T-helper 1 cell treated with Interleukin-12 subunit alpha and Interleukin-12 subunit beta and Interleukin-4 antibody, amounts not matched to agents 30 μg/mL and 1 μg/mL, for 36 hours (primary cell): ENCODE results near the gene ADGRL3.
"Not testable (repeated sequence)": the region's sequence is repeated elsewhere in the genome, so short reads cannot be mapped to it uniquely, and the experiment has no call there.

Source experiments
- H3K27ac Mint-ChIP-seq: one replicate; pipeline ENCODE4 v1.8.0; 2021; ENCODE audit warnings: mild to moderate bottlenecking, mixed read lengths
- H3K27me3 Mint-ChIP-seq: one replicate; pipeline ENCODE4 v1.8.0; 2021; ENCODE audit warnings: low read depth, mixed read lengths
- H3K36me3 Mint-ChIP-seq: one replicate; pipeline ENCODE4 v1.8.0; 2021; ENCODE audit warnings: low read depth, mixed read lengths
- H3K4me1 Mint-ChIP-seq: one replicate; pipeline ENCODE4 v1.8.0; 2021; ENCODE audit warnings: low read depth, mixed read lengths
- H3K4me3 Mint-ChIP-seq: one replicate; pipeline ENCODE4 v1.8.0; 2021; ENCODE audit warnings: mild to moderate bottlenecking, moderate library complexity, mixed read lengths
- H3K9me3 Mint-ChIP-seq: one replicate; pipeline ENCODE4 v1.8.0; 2021; ENCODE audit warnings: mixed read lengths

ADGRL3 gene

DNA sequence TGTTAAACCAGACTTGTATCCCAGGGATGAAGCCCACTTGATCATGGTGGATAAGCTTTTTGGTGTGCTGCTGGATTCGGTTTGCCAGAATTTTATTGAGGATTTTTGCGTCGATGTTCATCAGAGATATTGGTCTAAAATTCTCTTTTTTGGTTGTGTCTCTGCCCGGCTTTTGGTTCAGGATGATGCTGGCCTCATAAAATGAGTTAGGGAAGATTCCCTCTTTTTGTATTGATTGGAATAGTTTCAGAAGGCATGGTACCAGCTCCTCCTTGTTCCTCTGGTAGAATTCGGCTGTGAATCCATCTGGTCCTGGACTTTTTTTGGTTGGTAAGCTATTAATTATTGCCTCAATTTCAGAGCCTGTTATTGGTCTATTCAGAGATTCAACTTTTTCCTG lies 556.8 kb downstream of the ADGRL3 start:
- not testable (repeated sequence) for H3K36me3 Mint-ChIP-seq, H3K4me1 Mint-ChIP-seq, H3K4me3 Mint-ChIP-seq, H3K27ac Mint-ChIP-seq, H3K27me3 Mint-ChIP-seq
- peaks cover 12% of the 10 kb centered on the region for H3K9me3 Mint-ChIP-seq

DNA sequence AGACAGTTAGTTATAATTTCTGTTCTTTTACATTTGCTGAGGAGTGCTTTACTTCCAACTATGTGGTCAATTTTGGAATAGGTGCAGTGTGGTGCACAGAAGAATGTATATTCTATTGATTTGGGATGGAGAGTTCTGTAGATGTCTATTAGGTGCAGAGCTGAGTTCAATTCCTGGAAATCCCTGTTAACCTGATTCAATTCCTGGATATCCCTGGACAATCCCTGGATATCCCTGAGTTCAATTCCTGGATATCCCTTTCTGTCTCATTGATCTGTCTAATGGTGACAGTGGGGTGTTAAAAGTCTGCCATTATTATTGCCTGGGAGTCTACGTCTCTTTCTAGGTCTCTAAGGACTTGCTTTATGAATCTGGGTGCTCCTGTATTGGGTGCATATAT lies 557.9 kb downstream of the ADGRL3 start:
- H3K4me3 Mint-ChIP-seq, H3K4me1 Mint-ChIP-seq, H3K27me3 Mint-ChIP-seq, H3K27ac Mint-ChIP-seq, H3K36me3 Mint-ChIP-seq: not testable (repeated sequence)
- H3K9me3 Mint-ChIP-seq: peaks cover 12% of the 10 kb centered on the region

DNA sequence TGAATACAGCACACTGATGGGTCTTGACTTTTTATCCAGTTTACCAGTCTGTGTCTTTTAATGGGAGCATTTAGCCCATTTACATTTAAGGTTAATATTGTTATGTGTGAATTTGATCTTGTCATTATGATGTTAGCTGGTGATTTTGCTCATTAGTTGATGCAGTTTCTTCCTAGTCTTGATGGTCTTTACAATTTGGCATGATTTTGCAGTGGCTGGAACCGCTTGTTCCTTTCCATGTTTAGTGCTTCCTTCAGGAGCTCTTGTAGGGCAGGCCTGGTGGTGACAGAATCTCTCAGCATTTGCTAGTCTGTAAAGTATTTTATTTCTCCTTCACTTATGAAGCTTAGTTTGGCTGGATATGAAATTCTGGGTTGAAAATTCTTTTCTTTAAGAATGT lies 558.5 kb downstream of the ADGRL3 start:
- H3K4me3 Mint-ChIP-seq, H3K27me3 Mint-ChIP-seq, H3K4me1 Mint-ChIP-seq, H3K27ac Mint-ChIP-seq, H3K36me3 Mint-ChIP-seq: not testable (repeated sequence)
- H3K9me3 Mint-ChIP-seq: peaks cover 12% of the 10 kb centered on the region

DNA sequence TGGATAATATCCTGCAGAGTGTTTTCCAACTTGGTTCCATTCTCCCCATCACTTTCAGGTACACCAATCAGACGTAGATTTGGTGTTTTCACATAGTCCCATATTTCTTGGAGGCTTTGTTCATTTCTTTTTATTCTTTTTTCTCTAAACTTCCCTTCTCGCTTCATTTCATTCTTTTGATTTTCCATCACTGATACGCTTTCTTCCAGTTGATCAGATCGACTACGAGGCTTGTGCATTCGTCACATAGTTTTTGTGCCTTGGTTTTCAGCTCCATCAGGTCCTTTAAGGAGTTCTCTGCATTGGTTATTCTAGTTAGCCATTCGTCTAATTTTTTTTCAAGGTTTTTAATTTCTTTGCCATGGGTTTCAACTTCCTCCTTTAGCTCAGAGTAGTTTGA lies 559.1 kb downstream of the ADGRL3 start:
- not testable (repeated sequence) for H3K36me3 Mint-ChIP-seq, H3K27me3 Mint-ChIP-seq, H3K27ac Mint-ChIP-seq, H3K4me3 Mint-ChIP-seq, H3K4me1 Mint-ChIP-seq
- H3K9me3 Mint-ChIP-seq: peaks cover 12% of the 10 kb centered on the region

DNA sequence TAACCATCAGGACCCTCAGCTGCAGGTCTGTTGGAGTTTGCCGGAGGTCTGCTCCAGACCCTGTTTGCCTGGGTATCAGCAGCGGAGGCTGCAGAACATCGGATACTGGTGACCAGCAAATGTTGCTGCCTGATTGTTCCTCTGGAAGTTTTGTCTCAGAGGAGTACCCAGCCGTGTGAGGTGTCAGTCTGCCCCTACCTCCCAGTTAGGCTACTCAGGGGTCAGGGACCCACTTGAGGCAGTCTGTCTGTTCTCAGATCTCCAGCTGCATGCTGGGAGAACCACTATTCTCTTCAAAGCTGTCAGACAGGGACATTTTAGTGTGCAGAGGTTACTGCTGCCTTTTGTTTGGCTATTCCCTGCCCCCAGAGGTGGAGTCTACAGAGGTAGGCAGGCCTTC lies 559.8 kb downstream of the ADGRL3 start:
- not testable (repeated sequence) for H3K27me3 Mint-ChIP-seq, H3K4me3 Mint-ChIP-seq, H3K4me1 Mint-ChIP-seq, H3K36me3 Mint-ChIP-seq, H3K27ac Mint-ChIP-seq
- H3K9me3 Mint-ChIP-seq: peaks cover 12% of the 10 kb centered on the region

DNA sequence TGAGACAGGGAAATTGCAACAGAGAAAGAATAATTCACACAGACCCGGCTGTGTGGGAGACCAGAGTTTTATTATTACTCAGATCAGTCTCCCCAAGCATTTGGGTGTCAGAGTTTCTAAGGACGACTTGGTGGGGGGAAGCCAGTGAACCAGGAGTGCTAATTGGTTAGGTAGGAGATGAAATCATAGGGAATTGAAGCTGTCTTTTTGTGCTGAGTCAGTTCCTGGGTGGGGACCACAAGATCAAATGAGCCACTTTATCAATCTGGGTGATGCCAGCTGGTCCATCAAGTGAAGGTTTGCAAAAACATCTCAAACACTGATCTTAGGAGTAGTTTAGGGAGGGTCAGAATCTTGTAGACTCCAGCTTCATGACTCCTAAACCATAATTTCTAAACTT lies 560.7 kb downstream of the ADGRL3 start:
- Mint-ChIP-seq H3K9me3 (peaks cover 13% of the 10 kb centered on the region), H3K4me1 (no peaks in the 10 kb centered on the region), H3K36me3 (no peaks in the 10 kb centered on the region), H3K27me3 (no peaks in the 10 kb centered on the region), H3K27ac (no peak overlapping the region), H3K4me3 (no peak overlapping the region)

DNA sequence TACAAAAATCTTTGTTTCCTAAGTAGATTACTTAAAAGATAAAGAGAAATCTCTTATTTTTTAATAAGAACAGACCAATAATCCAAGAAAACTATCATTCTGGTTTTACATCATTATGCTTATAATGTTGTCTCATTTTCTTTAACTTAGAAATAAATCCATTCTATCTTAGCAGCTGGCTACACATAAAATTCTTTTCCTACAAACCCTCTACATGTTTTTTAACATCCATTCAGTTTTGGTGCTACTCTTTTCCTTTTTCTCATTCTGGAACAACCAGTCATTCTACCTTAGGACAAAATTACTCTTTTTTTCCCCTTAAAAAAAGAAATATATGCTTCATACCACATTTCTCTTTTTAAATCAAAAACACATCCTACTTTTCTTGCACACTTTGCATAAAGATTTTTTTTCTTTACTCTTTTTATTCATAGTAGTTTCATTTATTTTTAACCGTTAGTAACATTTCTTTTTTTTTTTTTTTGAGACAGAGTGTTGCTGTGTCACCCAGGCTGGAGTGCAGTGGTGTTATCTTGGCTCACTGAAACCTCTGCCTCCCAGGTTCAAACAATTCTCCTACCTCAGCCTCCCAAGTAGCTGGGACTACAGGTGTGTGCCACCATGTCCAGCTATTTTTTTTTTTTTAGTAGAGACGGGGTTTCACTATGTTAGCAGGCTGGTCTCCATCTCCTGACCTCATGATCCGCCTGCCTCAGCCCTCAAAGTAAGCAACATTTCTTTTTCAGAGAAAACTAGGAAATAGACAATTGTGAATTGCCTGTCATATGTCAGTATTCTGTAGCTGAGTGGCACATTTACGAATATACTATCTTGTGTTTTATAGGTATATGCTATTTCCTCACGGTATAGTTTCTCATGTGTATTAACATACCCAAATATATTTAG lies 562.8 kb downstream of the ADGRL3 start:
- peaks cover 30% of the 10 kb centered on the region for H3K9me3 Mint-ChIP-seq
- H3K27me3 Mint-ChIP-seq: no peaks in the 10 kb centered on the region
- no peaks in the 10 kb centered on the region for H3K4me1 Mint-ChIP-seq
- no peaks in the 10 kb centered on the region for H3K36me3 Mint-ChIP-seq
- H3K4me3 Mint-ChIP-seq: no peak overlapping the region
- H3K27ac Mint-ChIP-seq: no peak overlapping the region

DNA sequence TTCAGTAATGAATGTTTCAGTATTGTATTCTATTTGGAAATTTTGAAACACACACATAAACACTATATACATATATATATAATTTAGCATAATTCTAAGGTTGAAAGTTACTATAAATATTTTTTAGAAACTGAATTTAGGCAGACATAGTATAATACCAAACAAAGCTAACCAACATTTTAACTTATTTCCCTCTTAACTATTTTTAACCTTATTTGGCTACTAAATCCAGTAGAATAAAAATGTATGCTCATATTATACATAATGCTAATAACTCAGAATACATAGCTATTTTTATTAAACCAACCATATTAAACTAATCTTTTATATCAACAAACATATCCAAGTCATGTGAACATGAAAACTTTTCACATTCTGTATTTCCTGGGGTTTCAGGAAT lies 563.6 kb downstream of the ADGRL3 start:
- Mint-ChIP-seq H3K36me3 (no peaks in the 10 kb centered on the region), H3K9me3 (peaks cover 26% of the 10 kb centered on the region), H3K27me3 (no peaks in the 10 kb centered on the region), H3K27ac (no peak overlapping the region), H3K4me3 (no peak overlapping the region), H3K4me1 (no peaks in the 10 kb centered on the region)

DNA sequence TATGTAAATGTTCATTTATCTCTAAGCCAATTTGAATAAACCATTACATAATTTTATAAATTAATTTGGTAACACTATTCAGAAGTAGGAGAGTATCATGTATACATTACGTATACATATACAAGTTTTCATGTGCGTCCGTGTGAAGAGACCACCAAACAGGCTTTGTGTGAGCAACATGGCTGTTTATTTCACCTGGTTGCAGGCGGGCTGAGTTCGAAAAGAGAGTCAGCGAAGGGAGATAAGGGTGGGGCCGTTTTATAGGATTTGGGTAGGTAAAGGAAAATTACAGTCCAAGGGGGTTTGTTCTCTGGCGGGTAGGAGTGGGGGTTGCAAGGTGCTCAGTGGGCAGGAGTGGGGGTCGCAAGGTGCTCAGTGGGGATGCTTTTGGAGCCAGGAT lies 564.0 kb downstream of the ADGRL3 start:
- peaks cover 22% of the 10 kb centered on the region for H3K9me3 Mint-ChIP-seq
- not testable (repeated sequence) for H3K4me1 Mint-ChIP-seq, H3K27ac Mint-ChIP-seq, H3K36me3 Mint-ChIP-seq, H3K4me3 Mint-ChIP-seq, H3K27me3 Mint-ChIP-seq

DNA sequence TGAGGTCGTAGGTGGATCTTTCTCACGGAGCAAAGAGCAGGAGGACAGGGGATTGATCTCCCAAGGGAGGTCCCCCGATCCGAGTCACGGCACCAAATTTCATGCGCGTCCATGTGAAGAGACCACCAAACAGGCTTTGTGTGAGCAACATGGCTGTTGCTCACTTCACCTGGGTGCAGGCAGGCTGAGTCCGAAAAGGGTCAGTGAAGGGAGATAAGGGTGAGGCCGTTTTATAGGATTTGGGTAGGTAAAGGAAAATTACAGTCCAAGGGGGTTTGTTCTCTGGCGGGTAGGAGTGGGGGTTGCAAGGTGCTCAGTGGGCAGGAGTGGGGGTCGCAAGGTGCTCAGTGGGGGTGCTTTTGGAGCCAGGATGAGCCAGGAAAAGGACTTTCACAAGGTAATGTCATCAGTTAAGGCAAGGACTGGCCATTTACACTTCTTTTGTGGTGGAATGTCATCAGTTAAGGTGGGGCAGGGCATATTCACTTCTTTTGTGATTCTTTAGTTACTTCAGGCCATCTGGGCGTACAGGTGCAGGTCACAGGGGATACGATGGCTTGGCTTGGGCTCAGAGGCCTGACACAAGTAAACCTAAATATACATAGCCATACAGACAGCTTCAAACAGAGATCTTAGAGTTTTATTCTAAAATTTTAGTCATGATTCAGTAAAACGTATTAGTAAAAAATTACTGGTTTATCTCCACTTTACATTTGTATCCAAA lies 569.5 kb downstream of the ADGRL3 start:
- not testable (repeated sequence) for H3K36me3 Mint-ChIP-seq, H3K4me3 Mint-ChIP-seq, H3K27me3 Mint-ChIP-seq, H3K27ac Mint-ChIP-seq, H3K4me1 Mint-ChIP-seq
- peaks cover 22% of the 10 kb centered on the region for H3K9me3 Mint-ChIP-seq

DNA sequence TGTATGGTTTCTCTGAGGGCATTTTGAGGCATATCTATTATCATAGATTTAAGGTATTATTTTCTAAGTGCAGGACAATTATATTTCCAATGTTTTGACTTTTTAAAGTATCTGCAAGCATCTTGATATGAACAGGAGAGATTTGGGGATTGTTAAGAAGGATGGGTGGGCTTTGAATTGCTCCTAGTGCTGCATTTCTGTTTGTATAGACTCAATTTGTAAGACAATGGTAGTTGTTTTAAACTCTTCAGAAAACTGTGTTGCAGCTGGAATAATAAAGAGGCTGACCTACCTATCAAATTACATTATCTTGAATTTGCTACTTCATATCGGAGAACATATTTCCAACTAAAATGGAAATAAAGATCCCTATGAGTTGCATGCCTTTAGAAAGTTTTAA lies 570.3 kb downstream of the ADGRL3 start:
- no peaks in the 10 kb centered on the region for H3K36me3 Mint-ChIP-seq
- H3K27ac Mint-ChIP-seq: no peak overlapping the region
- H3K27me3 Mint-ChIP-seq: no peaks in the 10 kb centered on the region
- no peaks in the 10 kb centered on the region for H3K4me1 Mint-ChIP-seq
- H3K4me3 Mint-ChIP-seq: no peak overlapping the region
- H3K9me3 Mint-ChIP-seq: peaks cover 22% of the 10 kb centered on the region

DNA sequence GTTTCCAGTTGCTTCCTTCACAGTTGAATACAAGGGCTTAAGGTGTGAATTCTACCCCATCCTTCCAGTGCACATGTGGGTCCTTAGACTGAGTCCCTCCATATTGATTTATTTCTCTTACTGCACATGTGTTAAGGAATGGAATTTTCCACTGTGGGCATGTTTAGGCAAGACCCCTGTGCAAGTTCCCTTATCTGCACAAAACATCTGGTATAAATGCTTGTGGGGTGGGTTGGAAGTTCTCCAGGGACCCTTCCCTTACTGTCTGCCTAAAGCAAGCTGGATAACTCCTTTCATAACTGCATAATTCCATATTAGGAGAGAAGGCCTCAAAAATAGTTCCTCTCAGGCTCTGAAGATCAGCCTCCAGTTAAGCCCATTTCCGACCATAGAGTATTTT lies 570.9 kb downstream of the ADGRL3 start:
- no peak overlapping the region for H3K4me3 Mint-ChIP-seq
- H3K36me3 Mint-ChIP-seq: no peaks in the 10 kb centered on the region
- H3K9me3 Mint-ChIP-seq: peaks cover 18% of the 10 kb centered on the region
- no peaks in the 10 kb centered on the region for H3K4me1 Mint-ChIP-seq
- no peaks in the 10 kb centered on the region for H3K27me3 Mint-ChIP-seq
- H3K27ac Mint-ChIP-seq: no peak overlapping the region

DNA sequence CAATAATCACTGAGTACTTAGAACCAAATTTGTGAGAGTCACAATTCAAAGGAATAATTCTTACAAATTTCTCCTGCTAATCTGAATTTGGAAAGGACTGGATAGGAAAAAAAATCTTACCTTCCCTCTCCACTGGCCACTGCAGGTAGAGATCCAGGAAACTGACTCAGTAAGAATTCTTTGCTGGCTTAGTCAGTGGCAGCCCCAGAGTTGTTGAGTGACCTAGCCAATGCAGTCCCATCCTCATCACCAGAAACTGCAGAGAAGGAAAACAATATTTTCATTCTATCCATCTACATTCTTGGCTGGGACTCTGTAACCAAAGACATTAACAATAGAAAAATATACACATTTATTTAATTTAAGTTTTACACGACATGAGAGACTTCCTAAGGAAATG lies 572.0 kb downstream of the ADGRL3 start:
- H3K36me3 Mint-ChIP-seq: no peaks in the 10 kb centered on the region
- no peaks in the 10 kb centered on the region for H3K4me1 Mint-ChIP-seq
- no peak overlapping the region for H3K4me3 Mint-ChIP-seq
- no peaks in the 10 kb centered on the region for H3K27me3 Mint-ChIP-seq
- no peak overlapping the region for H3K27ac Mint-ChIP-seq
- H3K9me3 Mint-ChIP-seq: peaks cover 8% of the 10 kb centered on the region

DNA sequence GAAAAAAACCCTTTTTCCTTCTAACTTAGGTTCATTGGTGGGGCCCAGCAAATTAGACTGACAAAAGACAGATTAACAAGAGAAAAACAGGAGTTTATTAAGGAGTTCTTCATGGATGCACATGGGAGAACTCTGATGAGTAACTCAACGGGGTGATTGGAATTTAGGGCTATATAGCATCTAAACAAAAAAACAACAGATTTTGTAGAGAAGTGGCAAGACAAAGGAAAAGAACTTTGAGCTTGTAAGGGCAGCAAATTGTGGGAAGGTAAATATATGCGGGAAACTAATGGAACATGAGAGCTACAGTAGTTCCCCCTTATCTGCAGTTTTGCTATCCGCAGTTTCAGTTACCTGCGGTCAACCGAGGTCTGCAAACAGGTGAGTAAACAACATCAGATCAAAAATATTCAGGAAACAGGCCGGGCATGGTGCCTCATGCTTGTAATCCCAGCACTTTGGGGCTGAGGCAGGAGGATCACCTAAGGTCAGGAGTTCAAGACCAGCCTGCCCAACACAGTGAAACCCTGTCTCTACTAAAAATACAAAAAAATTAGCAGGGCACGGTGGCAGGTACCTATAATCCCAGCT lies 573.6 kb downstream of the ADGRL3 start:
- Mint-ChIP-seq H3K4me3 (no peak overlapping the region), H3K36me3 (no peaks in the 10 kb centered on the region), H3K27me3 (no peaks in the 10 kb centered on the region), H3K9me3 (peaks cover 3% of the 10 kb centered on the region), H3K4me1 (no peaks in the 10 kb centered on the region), H3K27ac (no peak overlapping the region)

DNA sequence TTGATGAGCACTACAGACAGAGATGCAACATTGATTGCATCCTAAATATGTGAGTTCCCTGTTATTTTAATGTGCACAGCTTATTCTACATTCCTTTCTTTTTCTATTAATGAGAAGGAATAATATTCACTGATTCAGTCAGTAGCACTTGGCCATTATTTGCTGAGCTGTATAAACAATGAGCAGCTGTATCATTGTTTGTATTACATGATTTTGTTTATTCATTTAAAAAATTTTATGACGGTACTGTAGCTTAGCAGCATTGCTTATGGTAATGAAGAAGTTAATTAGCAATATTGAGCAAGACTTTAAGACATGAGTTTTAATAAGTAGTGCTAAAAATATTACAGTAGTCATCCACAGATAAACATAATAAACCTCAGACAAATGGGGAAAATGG lies 582.0 kb downstream of the ADGRL3 start:
- no peaks in the 10 kb centered on the region for H3K4me1 Mint-ChIP-seq
- no peak overlapping the region for H3K4me3 Mint-ChIP-seq
- no peaks in the 10 kb centered on the region for H3K27me3 Mint-ChIP-seq
- H3K27ac Mint-ChIP-seq: no peak overlapping the region
- H3K9me3 Mint-ChIP-seq: peaks cover 8% of the 10 kb centered on the region
- H3K36me3 Mint-ChIP-seq: no peaks in the 10 kb centered on the region
